ENCODE data around the gene COL16A1. TPM values are rescaled to one million over a fixed set of nuclear protein-coding genes. Genes with fewer than 3 reads are reported as not detected.

COL16A1 gene
- total RNA-seq, 6 donors from 2014 or later: 15.2 to 103 (median 40.7) TPM

GRCh38 chr1:31623365-31623764 lies 80.5 kb downstream of the COL16A1 start:
- ATAC-seq (ENCODE audit: low FRiP score in 2 of 2) (no peak), DNase-seq (peak; percentile 12 to 54)
- TF ChIP-seq POLR2A (IDR thresholded peaks at IDR 0.05) (no peak), CTCF (IDR thresholded peaks at IDR 0.05) (no peak), EP300 (IDR thresholded peaks at IDR 0.05) (no peak), POLR2AphosphoS5 (IDR thresholded peaks at IDR 0.05) (no peak)
- Histone ChIP-seq H3K36me3 (peaks cover 0 to 23% (median 8%) of the 10 kb centered on the region in 4 donors), H3K9me3 (no peaks in the 10 kb centered on the region), H3K4me3 (no peak overlapping the region), H3K27ac (no peak overlapping the region), H3K27me3 (no peaks in the 10 kb centered on the region), H3K4me1 (peaks cover 10 to 27% (median 15%) of the 10 kb centered on the region in 4 donors)
- WGBS, 2 donors: 96 to 100% methylated on average over 8 to 12 of the region's 12 CpGs

- Histone ChIP-seq H3K36me3 (peaks cover 0 to 10% (median 1%) of the 10 kb centered on the region in 4 donors), H3K27me3 (peaks cover 0 to 11% (median 8%) of the 10 kb centered on the region in 4 donors), H3K4me1 (peaks cover 21 to 32% (median 24%) of the 10 kb centered on the region in 4 donors), H3K9me3 (no peaks in the 10 kb centered on the region), H3K27ac (no peak overlapping the region), H3K4me3 (no peak overlapping the region)
- TF ChIP-seq POLR2A (IDR thresholded peaks at IDR 0.05) (no peak), CTCF (IDR thresholded peaks at IDR 0.05) (no peak), EP300 (IDR thresholded peaks at IDR 0.05) (no peak), POLR2AphosphoS5 (IDR thresholded peaks at IDR 0.05) (no peak)
- 76 to 83% methylated on average over 10 to 15 of the region's 15 CpGs for WGBS, 2 donors
- ATAC-seq (ENCODE audit: low FRiP score in 2 of 2): no peak
- DNase-seq: peak; percentile 19 to 51
Observed at GRCh38 chr1:31621847-31622730, 81.7 kb downstream of the COL16A1 start.

GRCh38 chr1:31621498-31621820 lies 82.4 kb downstream of the COL16A1 start:
- no peaks in the 10 kb centered on the region for H3K9me3 ChIP-seq
- ATAC-seq (ENCODE audit: low FRiP score in 2 of 2): no peak
- DNase-seq: no peak
- H3K27ac ChIP-seq: no peak overlapping the region
- TF ChIP-seq EP300 (IDR thresholded peaks at IDR 0.05) (no peak), POLR2AphosphoS5 (IDR thresholded peaks at IDR 0.05) (no peak), POLR2A (IDR thresholded peaks at IDR 0.05) (no peak), CTCF (IDR thresholded peaks at IDR 0.05) (no peak)
- no peak overlapping the region for H3K4me3 ChIP-seq
- WGBS, 2 donors: 94 to 100% methylated on average over 3 to 5 of the region's 5 CpGs
- H3K36me3 ChIP-seq: peaks cover 0 to 4% (median 0%) of the 10 kb centered on the region in 4 donors
- H3K4me1 ChIP-seq: peaks cover 16 to 25% (median 19%) of the 10 kb centered on the region in 4 donors
- peaks cover 0 to 11% (median 8%) of the 10 kb centered on the region in 4 donors for H3K27me3 ChIP-seq

- H3K27ac ChIP-seq: no peak overlapping the region
- H3K27me3 ChIP-seq: peaks cover 0 to 11% (median 8%) of the 10 kb centered on the region in 4 donors
- DNase-seq: peak; percentile 20 to 53
- H3K4me3 ChIP-seq: no peak overlapping the region
- no peak for ATAC-seq (ENCODE audit: low FRiP score in 2 of 2)
- no peaks in the 10 kb centered on the region for H3K9me3 ChIP-seq
- H3K36me3 ChIP-seq: no peaks in the 10 kb centered on the region
- TF ChIP-seq EP300 (IDR thresholded peaks at IDR 0.05): no peak
- TF ChIP-seq CTCF (IDR thresholded peaks at IDR 0.05): no peak
- no peak for TF ChIP-seq POLR2A (IDR thresholded peaks at IDR 0.05)
- TF ChIP-seq POLR2AphosphoS5 (IDR thresholded peaks at IDR 0.05): no peak
- 95% methylated on average over 17 to 20 of the region's 20 CpGs for WGBS, 2 donors
- H3K4me1 ChIP-seq: peaks cover 12 to 19% (median 14%) of the 10 kb centered on the region in 4 donors
Observed at GRCh38 chr1:31620631-31621497, 83.0 kb downstream of the COL16A1 start.
